ENCODE data around the gene SULT4A1.

SULT4A1 gene

GRCh38 chr22:43796567-43796966, 65.7 kb downstream of the SULT4A1 start:
- peak; percentile 15 for DNase-seq

GRCh38 chr22:43795320-43795719, 67.0 kb downstream of the SULT4A1 start:
- DNase-seq, result no peak

- DNase-seq, result no peak
Observed at GRCh38 chr22:43792905-43793304, 69.4 kb downstream of the SULT4A1 start.

- DNase-seq, result peak; percentile 89
Observed at GRCh38 chr22:43789452-43789851, 72.9 kb downstream of the SULT4A1 start.

- DNase-seq, result no peak
Observed at GRCh38 chr22:43783777-43784176, 78.5 kb downstream of the SULT4A1 start.

- no peak for DNase-seq
Observed at GRCh38 chr22:43782448-43782847, 79.9 kb downstream of the SULT4A1 start.

- peak; percentile 46 for DNase-seq
Observed at GRCh38 chr22:43777286-43777685, 85.0 kb downstream of the SULT4A1 start.

- no peak for DNase-seq
Observed at GRCh38 chr22:43776081-43776670, 86.1 kb downstream of the SULT4A1 start.
